Measurements from ENCODE around the gene STAT5A. TPM values are rescaled to one million over a fixed set of nuclear protein-coding genes. Genes with fewer than 3 reads are reported as not detected.
"Not testable (repeated sequence)": the region's sequence is repeated elsewhere in the genome, so short reads cannot be mapped to it uniquely, and the experiment has no call there.

STAT5A gene
- total RNA-seq, 1 donor from 2014 or later: 12.1 TPM

DNA sequence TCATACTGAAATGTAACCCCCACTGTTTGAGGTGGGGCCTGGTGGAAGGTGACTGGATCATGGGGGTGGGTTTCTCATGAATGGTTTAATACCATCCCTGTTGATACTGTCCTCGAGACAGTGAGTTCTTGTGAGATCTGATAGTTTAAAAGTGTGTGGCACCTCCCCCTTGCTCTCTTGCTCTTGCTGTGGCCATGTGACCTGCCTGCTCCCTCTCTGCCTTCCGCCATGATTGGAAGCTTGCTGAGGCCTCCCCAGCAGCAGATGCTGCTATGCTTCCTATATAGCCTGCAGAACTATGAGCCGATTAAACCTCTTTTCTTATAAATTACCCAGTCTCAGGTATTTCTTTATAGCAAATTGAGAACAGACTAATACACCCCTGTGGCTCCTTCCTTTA is 59.3 kb downstream of the STAT5A start:
- DNase-seq (ENCODE audit: low spot score): no peak
- intact Hi-C loops (cut with DNase I): no loop called here

DNA sequence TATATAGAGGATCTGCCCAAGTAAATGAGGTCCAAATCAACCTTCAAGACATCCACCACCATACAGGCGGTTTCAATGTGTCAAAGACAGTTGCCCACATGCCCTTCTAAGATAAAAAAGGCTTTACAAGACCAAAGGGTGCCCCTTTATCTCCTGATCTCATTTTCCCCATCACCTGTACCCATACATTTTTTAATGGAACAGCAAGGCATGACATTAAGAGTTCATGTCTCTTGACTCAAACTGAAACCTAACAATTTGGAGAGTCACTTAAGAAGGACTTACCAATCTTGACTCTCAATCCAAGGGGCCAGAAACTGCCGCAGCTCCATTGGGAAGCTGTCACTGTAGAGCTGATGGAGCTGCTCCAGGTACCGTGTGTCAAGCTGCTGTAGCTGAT is 59.8 kb downstream of the STAT5A start:
- intact Hi-C loops (cut with DNase I): no loop called here

DNA sequence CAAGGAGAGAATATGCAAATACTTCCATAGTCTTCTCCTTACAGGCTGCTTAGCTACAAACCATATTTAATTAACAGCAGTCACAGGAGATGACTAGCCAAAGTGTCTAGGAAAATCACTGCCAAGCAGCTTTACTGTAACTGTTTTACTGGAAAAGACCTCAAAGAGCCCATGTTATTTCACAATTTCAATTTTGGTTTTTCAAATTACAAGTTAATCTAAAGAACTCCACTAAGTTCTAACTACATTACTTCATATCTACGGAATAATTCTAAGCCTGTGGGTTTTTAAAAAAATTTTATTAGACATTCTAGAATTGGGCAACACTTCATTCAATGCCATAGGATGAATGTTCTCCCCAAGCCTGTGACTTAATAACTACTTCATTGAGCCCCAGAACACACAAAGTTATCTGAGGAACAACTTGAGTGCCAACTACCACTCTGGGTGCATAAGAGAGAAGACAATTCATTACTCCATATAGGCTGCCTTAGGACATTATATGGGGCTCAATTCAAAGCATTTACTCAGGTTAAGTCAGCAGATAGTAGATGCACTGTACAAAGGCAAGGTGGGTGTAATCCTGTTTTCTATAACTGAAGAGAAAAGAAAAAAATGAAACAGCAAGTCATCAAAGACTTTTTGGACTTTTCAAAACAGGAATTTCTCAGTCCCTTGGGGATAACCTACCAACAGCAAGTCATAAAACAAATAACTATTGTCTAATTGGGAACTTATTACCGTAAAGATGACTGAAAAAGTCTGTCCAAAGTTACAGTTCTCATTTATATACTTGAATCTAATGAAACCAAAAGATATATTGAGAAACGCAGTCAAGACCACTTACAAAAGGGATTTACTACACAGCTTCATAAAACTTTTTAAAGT is 66.9 kb downstream of the STAT5A start:
- DNase-seq (ENCODE audit: low spot score): no peak
- intact Hi-C loops (cut with DNase I): no loop called here

More for the DNA sequence above, 59.8 kb downstream of the STAT5A start:
- no peak for DNase-seq (ENCODE audit: low spot score)

DNA sequence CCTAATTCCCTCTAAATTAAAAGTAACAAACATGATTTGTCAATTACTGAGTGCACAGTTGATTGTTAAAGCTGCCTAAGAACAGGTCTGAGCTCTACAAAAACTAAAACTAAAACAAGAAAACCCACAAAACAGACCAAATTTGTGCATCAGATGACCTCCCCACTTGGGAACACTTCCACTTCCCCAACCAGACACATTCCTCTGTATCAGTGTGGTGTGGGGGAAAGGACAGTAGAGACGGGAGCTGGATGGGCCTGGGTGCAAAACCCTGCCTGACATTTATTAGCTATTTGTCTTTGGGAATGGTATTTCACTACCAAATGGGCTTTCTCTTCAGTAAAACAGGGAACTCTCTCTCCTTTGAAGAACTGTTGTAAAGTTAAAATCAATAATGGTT is 70.1 kb downstream of the STAT5A start:
- intact Hi-C loops (cut with DNase I): no loop called here

DNA sequence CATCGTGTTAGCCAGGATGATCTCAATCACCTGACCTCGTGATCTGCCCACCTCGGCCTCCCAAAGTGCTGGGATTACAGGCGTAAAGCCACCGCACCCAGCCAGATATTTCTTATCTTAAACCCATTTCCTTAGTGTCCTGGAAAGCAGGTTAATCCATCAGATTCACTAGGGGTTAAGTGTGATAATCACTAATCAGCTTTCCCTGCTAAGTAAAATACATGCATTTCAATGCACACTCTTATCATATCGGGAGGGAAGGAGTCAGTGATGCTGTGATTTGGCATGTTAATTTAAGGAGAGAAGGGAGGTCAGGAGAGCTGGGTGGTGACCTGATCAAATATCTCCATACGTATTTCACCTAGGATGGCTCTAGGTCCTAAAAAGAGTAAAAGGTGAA is 70.8 kb downstream of the STAT5A start:
- DNase-seq (ENCODE audit: low spot score): no peak
- intact Hi-C loops (cut with DNase I): no loop called here

More for the DNA sequence above, 70.1 kb downstream of the STAT5A start:
- no peak for DNase-seq (ENCODE audit: low spot score)

DNA sequence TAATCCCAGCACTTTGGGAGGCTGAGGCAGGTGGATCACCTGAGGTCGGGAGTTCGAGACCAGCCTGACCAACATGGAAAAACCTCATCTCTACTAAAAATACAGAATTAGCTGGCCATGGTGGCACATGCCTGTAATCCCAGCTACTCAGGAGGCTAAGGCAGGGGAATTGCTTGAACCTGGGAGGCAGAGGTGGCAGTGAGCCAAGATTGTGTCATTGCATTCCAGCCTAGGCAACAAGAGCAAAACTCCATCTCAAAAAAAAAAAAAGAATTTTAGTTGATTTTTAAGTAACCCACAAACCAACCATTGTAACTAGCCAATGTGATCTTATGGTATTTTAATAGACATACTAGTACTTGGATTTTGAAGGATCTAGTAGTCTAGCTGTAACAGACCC is 72.1 kb downstream of the STAT5A start:
- DNase-seq (ENCODE audit: low spot score): not testable (repeated sequence)

More for the DNA sequence above, 72.1 kb downstream of the STAT5A start:
- intact Hi-C loops (cut with DNase I): not testable (repeated sequence)

Other genes with a start within 250 kb of the STAT5A start
- 0.43 TPM for gene C17orf113, start 237.9 kb upstream of the STAT5A start, total RNA-seq
- gene ZNF385C, start 190.0 kb upstream of the STAT5A start, total RNA-seq: 0.13 TPM
- gene DHX58, start 175.8 kb upstream of the STAT5A start, total RNA-seq: 4.5 TPM
- 17.3 TPM for gene KAT2A, start 167.1 kb upstream of the STAT5A start, total RNA-seq
- gene HSPB9, start 165.7 kb upstream of the STAT5A start, total RNA-seq: not detected
- 43.9 TPM for gene RAB5C, start 133.5 kb upstream of the STAT5A start, total RNA-seq
- not detected for gene KCNH4, start 107.4 kb upstream of the STAT5A start, total RNA-seq
- gene HCRT, start 103.0 kb upstream of the STAT5A start, total RNA-seq: not detected
- gene GHDC, start 94.0 kb upstream of the STAT5A start, total RNA-seq: 6.0 TPM
- 32.8 TPM for gene STAT5B, start 12.1 kb upstream of the STAT5A start, total RNA-seq
- gene STAT3, start 99.9 kb downstream of the STAT5A start, total RNA-seq: 159 TPM
- 358 TPM for gene CAVIN1, start 134.8 kb downstream of the STAT5A start, total RNA-seq
- gene ATP6V0A1, start 170.4 kb downstream of the STAT5A start, total RNA-seq: 40.3 TPM
- 12.1 TPM for gene NAGLU, start 247.7 kb downstream of the STAT5A start, total RNA-seq